ENCODE measurements around the gene ZNF775.

GRCh38 chr7:150417863-150418262, 38.7 kb downstream of the ZNF775 start:
- TF ChIP-seq, protein P1, sequence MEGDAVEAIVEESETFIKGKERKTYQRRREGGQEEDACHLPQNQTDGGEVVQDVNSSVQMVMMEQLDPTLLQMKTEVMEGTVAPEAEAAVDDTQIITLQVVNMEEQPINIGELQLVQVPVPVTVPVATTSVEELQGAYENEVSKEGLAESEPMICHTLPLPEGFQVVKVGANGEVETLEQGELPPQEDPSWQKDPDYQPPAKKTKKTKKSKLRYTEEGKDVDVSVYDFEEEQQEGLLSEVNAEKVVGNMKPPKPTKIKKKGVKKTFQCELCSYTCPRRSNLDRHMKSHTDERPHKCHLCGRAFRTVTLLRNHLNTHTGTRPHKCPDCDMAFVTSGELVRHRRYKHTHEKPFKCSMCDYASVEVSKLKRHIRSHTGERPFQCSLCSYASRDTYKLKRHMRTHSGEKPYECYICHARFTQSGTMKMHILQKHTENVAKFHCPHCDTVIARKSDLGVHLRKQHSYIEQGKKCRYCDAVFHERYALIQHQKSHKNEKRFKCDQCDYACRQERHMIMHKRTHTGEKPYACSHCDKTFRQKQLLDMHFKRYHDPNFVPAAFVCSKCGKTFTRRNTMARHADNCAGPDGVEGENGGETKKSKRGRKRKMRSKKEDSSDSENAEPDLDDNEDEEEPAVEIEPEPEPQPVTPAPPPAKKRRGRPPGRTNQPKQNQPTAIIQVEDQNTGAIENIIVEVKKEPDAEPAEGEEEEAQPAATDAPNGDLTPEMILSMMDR (IDR thresholded peaks at IDR 0.05), result no peak
- no peak for TF ChIP-seq POLR2A (IDR thresholded peaks at IDR 0.05)

Data from esophagus squamous epithelium (tissue), 4 donors.